HCT116 (cell line): ENCODE measurements around the gene SLC16A10. TPM values are rescaled to one million over a fixed set of nuclear protein-coding genes. Genes with fewer than 3 reads are reported as not detected.

Experiments used
- ATAC-seq: fragments of 200-7000 bp; cut with Tn5 transposase; 2 replicates; pipeline ENCODE4 v1.9.1; 2020; ENCODE audit warnings: mild to moderate bottlenecking, moderate library complexity
- BruUV-seq: library from RNA; stranded (reverse); fragments of 400-500 nt; replicated peaks from 2 replicates; lab custom pipeline; 2021; lab: Mats Ljungman, UMichigan
- CTCF ChIA-PET: fragments of 300-600 bp; sonication (Branson Sonifier 250); formaldehyde crosslinking; loops from one replicate; lab custom pipeline; 2021; ENCODE audit warnings: antibody characterized with exemption; lab: Charles Lee
- POLR2A ChIA-PET: fragments of 300-600, 350-600 bp; sonication (Branson Sonifier 250); formaldehyde crosslinking; loops from one replicate; lab custom pipeline; 2021; ENCODE audit warnings: antibody characterized with exemption; lab: Charles Lee
- RAD21 ChIA-PET, 2 experiments: fragments of 300-600 bp; sonication (Branson Sonifier 250); formaldehyde crosslinking; loops; one replicate each; lab custom pipeline; 2023; ENCODE audit warnings: low total read pairs in 2 of 2; ENCODE audit not compliant: uncharacterized antibody in 2 of 2, unreplicated experiment in 2 of 2, low non-redundant PET in 1 of 2; lab: Charles Lee
- DNase-seq: peaks from one replicate; pipeline ENCODE4 v3.0.0-alpha.2; 2010; ENCODE audit warnings: low read depth, low spot score
- H2AFZ ChIP-seq: fragments of 200-600 bp; shearing (Covaris generic), sonication (generic); 2 replicates; pipeline ENCODE4 v1.6.1; 2017; ENCODE audit warnings: low read depth, mixed run types, mixed read lengths, antibody characterized with exemption, low read length; ENCODE audit not compliant: poor library complexity, severe bottlenecking
- H3K27ac ChIP-seq: 2 replicates; pipeline ENCODE4 v1.5.1; 2012; ENCODE audit warnings: low read depth, low read length
- H3K27me3 ChIP-seq: fragments of 200-600 bp; sonication (generic); 2 replicates; pipeline ENCODE4 v1.6.1; 2016; ENCODE audit warnings: mixed run types, low read length, mixed read lengths; ENCODE audit not compliant: insufficient read depth
- H3K36me3 ChIP-seq, 2 experiments: fragments of 200-500 bp in 1 of 2; fragments of 200-600 bp in 1 of 2; sonication (Bioruptor generic) in 1 of 2; sonication (generic) in 1 of 2; 2 replicates each; pipeline versions ENCODE4 v1.5.1 to v1.6.1; 2014 to 2016; ENCODE audit warnings: low read length in 2 of 2, inconsistent platforms in 1 of 2, mixed read lengths in 1 of 2, mixed run types in 1 of 2; ENCODE audit not compliant: insufficient read depth in 2 of 2, control insufficient read depth in 1 of 2
- H3K4me1 ChIP-seq, 2 experiments: fragments of 200-600 bp in 1 of 2; sonication (generic) in 1 of 2; 2 replicates each; pipeline versions ENCODE4 v1.5.1 to v1.6.1; 2012 to 2017; ENCODE audit warnings: low read length in 2 of 2, inconsistent platforms in 1 of 2, mild to moderate bottlenecking in 1 of 2, mixed read lengths in 1 of 2, mixed run types in 1 of 2, moderate library complexity in 1 of 2; ENCODE audit not compliant: insufficient read depth in 2 of 2, control insufficient read depth in 1 of 2
- H3K4me2 ChIP-seq: fragments of 200-600 bp; sonication (generic); 2 replicates; pipeline ENCODE4 v1.6.1; 2017; ENCODE audit warnings: mixed run types, low read length, mixed read lengths
- H3K4me3 ChIP-seq, 2 experiments: fragments of 200-600 bp in 1 of 2; sonication (generic) in 1 of 2; replicated peaks in 1 of 2; 2 replicates each; pipeline ENCODE4 v1.5.1; 2011 to 2016; ENCODE audit warnings: low read length in 2 of 2, control low read depth in 1 of 2, low read depth in 1 of 2, mild to moderate bottlenecking in 1 of 2, mixed read lengths in 1 of 2, mixed run types in 1 of 2
- H3K79me2 ChIP-seq: fragments of 200-600 bp; sonication (generic); 2 replicates; pipeline ENCODE4 v1.6.1; 2017; ENCODE audit warnings: mild to moderate bottlenecking, mixed run types, low read length, moderate library complexity, mixed read lengths; ENCODE audit not compliant: insufficient read depth
- H3K9ac ChIP-seq: fragments of 200-600 bp; sonication (generic); 2 replicates; pipeline ENCODE4 v1.6.1; 2016; ENCODE audit warnings: low read length, mixed read lengths
- H3K9me2 ChIP-seq: fragments of 200-600 bp; sonication (generic), shearing (Covaris generic); 2 replicates; pipeline ENCODE4 v1.6.1; 2017; ENCODE audit warnings: mixed run types, mild to moderate bottlenecking, moderate library complexity; ENCODE audit not compliant: insufficient read depth
- H3K9me3 ChIP-seq, 2 experiments: fragments of 200-500 bp in 1 of 2; fragments of 200-600 bp in 1 of 2; sonication (Bioruptor generic) in 1 of 2; sonication (generic) in 1 of 2; 2 replicates each; pipeline ENCODE4 v1.6.1; 2014 to 2017; ENCODE audit warnings: low read length in 2 of 2, mixed read lengths in 2 of 2, inconsistent platforms in 1 of 2, low read depth in 1 of 2, mild to moderate bottlenecking in 1 of 2, mixed run types in 1 of 2, moderate library complexity in 1 of 2; ENCODE audit not compliant: control insufficient read depth in 1 of 2, insufficient read depth in 1 of 2
- H4K20me1 ChIP-seq: fragments of 200-600 bp; sonication (generic), shearing (Covaris generic); 2 replicates; pipeline ENCODE4 v1.6.1; 2017; ENCODE audit warnings: mixed run types, mild to moderate bottlenecking, moderate library complexity; ENCODE audit not compliant: insufficient read depth
- CBX3 ChIP-seq: IDR thresholded peaks from 2 replicates; pipeline ENCODE4 v1.6.1; 2012; ENCODE audit warnings: low read depth
- CEBPB ChIP-seq: IDR thresholded peaks from 2 replicates; pipeline ENCODE4 v1.6.1; 2012; ENCODE audit warnings: low read depth
- EGR1 ChIP-seq: IDR thresholded peaks from 2 replicates; pipeline ENCODE4 v1.6.1; 2012; ENCODE audit warnings: low read depth
- ELF1 ChIP-seq: IDR thresholded peaks from 2 replicates; pipeline ENCODE4 v1.6.1; 2012; ENCODE audit warnings: low read depth, borderline replicate concordance
- EZH2 ChIP-seq: fragments of 200-600 bp; sonication (generic); IDR thresholded peaks from 2 replicates; pipeline ENCODE4 v1.6.1; 2017; ENCODE audit warnings: antibody characterized with exemption, mixed run types
- FOSL1 ChIP-seq: IDR thresholded peaks from 2 replicates; pipeline ENCODE4 v1.6.1; 2012; ENCODE audit warnings: low read depth
- JUND ChIP-seq: IDR thresholded peaks from 2 replicates; pipeline ENCODE4 v1.6.1; 2012
- MAX ChIP-seq: IDR thresholded peaks from 2 replicates; pipeline ENCODE4 v1.6.1; 2012
- POLR2A ChIP-seq: IDR thresholded peaks from 2 replicates; pipeline ENCODE4 v1.7.0; 2011; ENCODE audit warnings: borderline replicate concordance; ENCODE audit not compliant: insufficient read depth, insufficient read length; ENCODE audit errors: extremely low read depth
- POLR2AphosphoS5 ChIP-seq: IDR thresholded peaks from 2 replicates; pipeline ENCODE4 v1.6.1; 2011; ENCODE audit warnings: mild to moderate bottlenecking, low read depth, low read length, moderate library complexity
- RAD21 ChIP-seq: IDR thresholded peaks from 2 replicates; pipeline ENCODE4 v1.6.1; 2012; ENCODE audit warnings: low read depth, mild to moderate bottlenecking
- REST ChIP-seq: IDR thresholded peaks from 2 replicates; pipeline ENCODE4 v1.6.1; 2012; ENCODE audit warnings: low read depth
- SP1 ChIP-seq: IDR thresholded peaks from 2 replicates; pipeline ENCODE4 v1.6.1; 2012; ENCODE audit warnings: low read depth
- SRF ChIP-seq: IDR thresholded peaks from 2 replicates; pipeline ENCODE4 v1.6.1; 2012; ENCODE audit warnings: low read depth
- TCF7L2 ChIP-seq: IDR thresholded peaks from 2 replicates; pipeline ENCODE4 v1.7.0; 2011; ENCODE audit warnings: borderline replicate concordance, inconsistent platforms; ENCODE audit not compliant: insufficient read depth, insufficient read length; ENCODE audit errors: extremely low read depth
- ZBTB33 ChIP-seq: IDR thresholded peaks from 2 replicates; pipeline ENCODE4 v1.6.1; 2011; ENCODE audit warnings: mild to moderate bottlenecking, low read length, moderate library complexity; ENCODE audit not compliant: insufficient replicate concordance; ENCODE audit errors: extremely low read depth
- ZNF274 ChIP-seq: fragments of 200-500 bp; sonication (Bioruptor generic); IDR thresholded peaks from 2 replicates; pipeline ENCODE4 v1.6.1; 2014; ENCODE audit warnings: mild to moderate bottlenecking, low read depth, low read length, inconsistent platforms
- intact Hi-C: fragments of 100-400 bp; cut with micrococcal nuclease; formaldehyde crosslinking; loops from 2 replicates; pipeline ENCODE4 v1.10.0; 2022
- total RNA-seq: library from RNA; stranded (reverse); gene quantifications from one replicate; pipeline ENCODE4 v1.2.1, GENCODE V29; 2021; ENCODE audit not compliant: unreplicated experiment

Gene SLC16A10
- total RNA-seq, 1 experiment from 2014 or later = 8.3 TPM

- Histone ChIP-seq H3K27me3 (no peaks in the 10 kb centered on the region), H3K4me1 (no peaks in the 10 kb centered on the region), H4K20me1 (no peaks in the 10 kb centered on the region), H3K27ac (no peak overlapping the region), H3K9me3 (no peaks in the 10 kb centered on the region), H3K9ac (no peak overlapping the region), H3K79me2 (no peaks in the 10 kb centered on the region), H3K4me3 (no peak overlapping the region), H2AFZ (no peak overlapping the region), H3K4me2 (no peak overlapping the region), H3K9me2 (no peaks in the 10 kb centered on the region), H3K36me3 (no peaks in the 10 kb centered on the region)
- BruUV-seq = no TSS peak
- POLR2A ChIA-PET = no interaction called here
- intact Hi-C loops = no loop called here
- RAD21 ChIA-PET = no interaction called here
- CTCF ChIA-PET = no interaction called here
- DNase-seq (no peak), ATAC-seq (no peak)
- TF ChIP-seq ELF1 (no peak), RAD21 (no peak), EZH2 (no peak), REST (no peak), SP1 (no peak), EGR1 (no peak), CEBPB (no peak), TCF7L2 (no peak), ZBTB33 (no peak), JUND (no peak), FOSL1 (no peak), ZNF274 (no peak), CBX3 (no peak), POLR2A (no peak), MAX (no peak), SRF (no peak), POLR2AphosphoS5 (no peak)
These were observed 113.3 kb downstream of the SLC16A10 start for GRCh38 chr6:111200350-111201243.
